H1 (cell line): ENCODE data around the gene TUNAR. TPM values are rescaled to one million over a fixed set of nuclear protein-coding genes. Genes with fewer than 3 reads are reported as not detected.

Experiments used
- CTCF ChIA-PET: fragments of 300-600 bp; sonication (Branson Sonifier 250); formaldehyde crosslinking; loops from one replicate; lab custom pipeline; 2021; ENCODE audit not compliant: partially characterized antibody; lab: Charles Lee
- POLR2A ChIA-PET: fragments of 300-600 bp; sonication (Branson Sonifier 250); formaldehyde crosslinking; loops from one replicate; lab custom pipeline; 2021; ENCODE audit warnings: inconsistent platforms; ENCODE audit not compliant: partially characterized antibody; lab: Charles Lee
- DNase-seq, 2 experiments: peaks; one replicate each; pipeline versions ENCODE4 v3.0.0 to v3.0.0-alpha.2; 2010 to 2022; ENCODE audit warnings: low spot score in 2 of 2, low read depth in 1 of 2, mixed read lengths in 1 of 2
- FAIRE-seq: peaks from 2 replicates; lab custom pipeline; 2011; peaks lifted over from hg19 to GRCh38; lab: Jason Lieb, UNC
- H2AFZ ChIP-seq: 2 replicates; pipeline ENCODE4 v1.8.1; 2012; ENCODE audit warnings: low read length, inconsistent platforms
- H2AK5ac ChIP-seq: 2 replicates; pipeline ENCODE4 v1.6.1; 2013; ENCODE audit warnings: low read depth, low read length
- H2BK120ac ChIP-seq: replicated peaks from 2 replicates; pipeline ENCODE3; 2013; ENCODE audit warnings: low read depth, low read length, inconsistent platforms
- H2BK12ac ChIP-seq: 2 replicates; pipeline ENCODE4 v1.6.1; 2013; ENCODE audit warnings: low read depth, low read length
- H2BK15ac ChIP-seq: 2 replicates; pipeline ENCODE4 v1.6.1; 2013; ENCODE audit warnings: low read length
- H2BK20ac ChIP-seq: 2 replicates; pipeline ENCODE4 v1.6.1; 2013; ENCODE audit warnings: low read length
- H2BK5ac ChIP-seq: 2 replicates; pipeline ENCODE4 v1.6.1; 2013; ENCODE audit warnings: low read depth, low read length
- H3K14ac ChIP-seq: 2 replicates; pipeline ENCODE4 v1.6.1; 2013; ENCODE audit warnings: inconsistent platforms; ENCODE audit not compliant: insufficient read length
- H3K18ac ChIP-seq: 2 replicates; pipeline ENCODE4 v1.6.1; 2013; ENCODE audit warnings: low read length; ENCODE audit errors: extremely low read depth
- H3K23ac ChIP-seq: 2 replicates; pipeline ENCODE4 v1.6.1; 2013; ENCODE audit warnings: inconsistent platforms; ENCODE audit not compliant: insufficient read length
- H3K23me2 ChIP-seq: 2 replicates; pipeline ENCODE4 v1.6.1; 2013; ENCODE audit warnings: low read depth, low read length
- H3K27ac ChIP-seq: 2 replicates; pipeline ENCODE4 v1.6.1; 2011; ENCODE audit warnings: low read depth, low read length, inconsistent platforms
- H3K27me3 ChIP-seq, 4 experiments: replicated peaks in 1 of 4; 1 replicate in 1 of 4; 2 replicates in 3 of 4; pipeline versions ENCODE4 v1.6.1 to v1.8.1; 2011 to 2013; ENCODE audit warnings: low read length in 3 of 4, mild to moderate bottlenecking in 3 of 4, inconsistent platforms in 2 of 4, mixed read lengths in 2 of 4, moderate library complexity in 1 of 4; ENCODE audit not compliant: control insufficient read depth in 3 of 4, insufficient read depth in 3 of 4; ENCODE audit errors: extremely low read depth in 1 of 4
- H3K36me3 ChIP-seq, 4 experiments: 2 replicates each; pipeline versions ENCODE4 v1.6.1 to v1.8.1; 2011 to 2013; ENCODE audit warnings: mild to moderate bottlenecking in 4 of 4, low read length in 3 of 4, moderate library complexity in 2 of 4, control low read depth in 1 of 4, inconsistent platforms in 1 of 4; ENCODE audit not compliant: insufficient read depth in 4 of 4, control insufficient read depth in 2 of 4
- H3K4ac ChIP-seq: replicated peaks from 2 replicates; pipeline ENCODE3; 2013; ENCODE audit warnings: low read length, low read depth, mixed read lengths, inconsistent platforms; ENCODE audit not compliant: insufficient read length
- H3K4me1 ChIP-seq, 4 experiments: replicated peaks in 1 of 4; 1 replicate in 1 of 4; 2 replicates in 3 of 4; pipeline versions ENCODE4 v1.6.1 to v1.8.1; 2011 to 2013; ENCODE audit warnings: low read length in 3 of 4, inconsistent platforms in 2 of 4, mixed read lengths in 1 of 4; ENCODE audit not compliant: insufficient read depth in 4 of 4, control insufficient read depth in 3 of 4
- H3K4me2 ChIP-seq, 2 experiments: 2 replicates each; pipeline versions ENCODE4 v1.6.1 to v1.8.1; 2011 to 2013; ENCODE audit warnings: low read depth in 2 of 2, low read length in 2 of 2, control low read depth in 1 of 2, inconsistent platforms in 1 of 2, mild to moderate bottlenecking in 1 of 2; ENCODE audit not compliant: insufficient read depth in 1 of 2
- H3K4me3 ChIP-seq, 4 experiments: fragments of 200-600, 300-600 bp in 1 of 4; sonication (generic), shearing (Covaris generic), sonication (Bioruptor Twin) in 1 of 4; 2 replicates each; pipeline versions ENCODE4 v1.5.1 to v1.8.1; 2011 to 2016; ENCODE audit warnings: low read length in 4 of 4, low read depth in 3 of 4, control low read depth in 2 of 4, inconsistent platforms in 2 of 4, mild to moderate bottlenecking in 2 of 4, mixed read lengths in 1 of 4, moderate library complexity in 1 of 4; ENCODE audit not compliant: insufficient read depth in 2 of 4; ENCODE audit errors: extremely low read depth in 1 of 4
- H3K56ac ChIP-seq: replicated peaks from 2 replicates; pipeline ENCODE3; 2013; ENCODE audit warnings: low read depth, mild to moderate bottlenecking, mixed read lengths, low read length, inconsistent platforms; ENCODE audit not compliant: insufficient read length
- H3K79me1 ChIP-seq: 2 replicates; pipeline ENCODE4 v1.6.1; 2013; ENCODE audit warnings: low read depth, low read length, control low read depth
- H3K79me2 ChIP-seq, 2 experiments: 2 replicates each; pipeline versions ENCODE4 v1.6.1 to v1.8.1; 2012 to 2013; ENCODE audit warnings: low read length in 2 of 2, mild to moderate bottlenecking in 2 of 2, inconsistent platforms in 1 of 2; ENCODE audit not compliant: insufficient read depth in 2 of 2, control insufficient read depth in 1 of 2
- H3K9ac ChIP-seq, 4 experiments: replicated peaks in 1 of 4; 1 replicate in 1 of 4; 2 replicates in 3 of 4; pipeline versions ENCODE4 v1.6.1 to v1.8.1; 2011 to 2013; ENCODE audit warnings: low read depth in 3 of 4, low read length in 3 of 4, control low read depth in 2 of 4, mild to moderate bottlenecking in 2 of 4, moderate library complexity in 2 of 4, inconsistent platforms in 1 of 4; ENCODE audit errors: extremely low read depth in 1 of 4
- H3K9me3 ChIP-seq, 2 experiments: 2 replicates each; pipeline versions ENCODE4 v1.6.1 to v1.8.1; 2012 to 2013; ENCODE audit warnings: mild to moderate bottlenecking in 2 of 2, moderate library complexity in 2 of 2, control low read depth in 1 of 2, inconsistent platforms in 1 of 2, low read depth in 1 of 2, low read length in 1 of 2, mixed read lengths in 1 of 2; ENCODE audit not compliant: insufficient read depth in 2 of 2
- H4K20me1 ChIP-seq, 2 experiments: replicated peaks in 1 of 2; 2 replicates each; pipeline versions ENCODE3 to v1.8.1; 2011 to 2013; ENCODE audit warnings: inconsistent platforms in 2 of 2, low read length in 2 of 2, mild to moderate bottlenecking in 1 of 2; ENCODE audit not compliant: insufficient read depth in 2 of 2, control insufficient read depth in 1 of 2
- H4K5ac ChIP-seq: 2 replicates; pipeline ENCODE4 v1.6.1; 2013; ENCODE audit warnings: low read length, low read depth, mixed read lengths, inconsistent platforms; ENCODE audit not compliant: insufficient read length
- H4K8ac ChIP-seq: 2 replicates; pipeline ENCODE4 v1.8.0; 2013; ENCODE audit warnings: mild to moderate bottlenecking, moderate library complexity, low read length, inconsistent platforms; ENCODE audit not compliant: insufficient read depth; ENCODE audit errors: extremely low read depth
- H4K91ac ChIP-seq: replicated peaks from 2 replicates; pipeline ENCODE3; 2013; ENCODE audit warnings: low read length, mixed read lengths, inconsistent platforms; ENCODE audit not compliant: insufficient read length
- ATF2 ChIP-seq: IDR thresholded peaks from 2 replicates; pipeline ENCODE4 v1.6.1; 2012; ENCODE audit warnings: low read length, inconsistent platforms
- BRCA1 ChIP-seq: IDR thresholded peaks from 2 replicates; pipeline ENCODE4 v1.6.1; 2012; ENCODE audit warnings: low read depth, low read length, improper control_type of control experiment
- CREB1 ChIP-seq: IDR thresholded peaks from 2 replicates; pipeline ENCODE4 v1.6.1; 2012; ENCODE audit warnings: inconsistent platforms
- E2F6 ChIP-seq: IDR thresholded peaks from 2 replicates; pipeline ENCODE4 v1.6.1; 2012; ENCODE audit warnings: inconsistent platforms
- EGR1 ChIP-seq: IDR thresholded peaks from 2 replicates; pipeline ENCODE4 v1.6.1; 2011; ENCODE audit warnings: low read depth, low read length, borderline replicate concordance
- FOSL1 ChIP-seq: IDR thresholded peaks from 2 replicates; pipeline ENCODE4 v1.6.1; 2011; ENCODE audit warnings: mild to moderate bottlenecking, low read depth, low read length, moderate library complexity; ENCODE audit not compliant: insufficient read depth
- JUN ChIP-seq: IDR thresholded peaks from 2 replicates; pipeline ENCODE4 v1.6.1; 2011; ENCODE audit warnings: low read depth, mild to moderate bottlenecking, improper control_type of control experiment, low read length
- MAX ChIP-seq: IDR thresholded peaks from 2 replicates; pipeline ENCODE4 v1.6.1; 2012; ENCODE audit warnings: inconsistent platforms
- PHF8 ChIP-seq: fragments of 200-600 bp; sonication (generic); conservative IDR thresholded peaks from 2 replicates; pipeline ENCODE4 v1.7.1; 2012; ENCODE audit warnings: low read depth, mild to moderate bottlenecking, inconsistent platforms, low read length, moderate library complexity
- RXRA ChIP-seq: IDR thresholded peaks from 2 replicates; pipeline ENCODE4 v1.6.1; 2011; ENCODE audit warnings: low read depth, mild to moderate bottlenecking, low read length, moderate library complexity; ENCODE audit not compliant: insufficient read depth
- TAF7 ChIP-seq: optimal IDR thresholded peaks from 2 replicates; pipeline ENCODE3; 2011; ENCODE audit warnings: low read depth, mild to moderate bottlenecking, inconsistent platforms, low read length, moderate library complexity, borderline replicate concordance
- TEAD4 ChIP-seq: IDR thresholded peaks from 2 replicates; pipeline ENCODE4 v1.6.1; 2012; ENCODE audit warnings: low read depth, low read length, inconsistent platforms, mixed read lengths
- WGBS, 2 experiments: shearing (Covaris generic) in 1 of 2; methylation state at CpG; one replicate each; pipeline versions ENCODE4 v1.1.6 to v1.1.7; 2013 to 2015; ENCODE audit warnings: low lambda C conversion rate in 2 of 2, mixed read lengths in 2 of 2, inconsistent platforms in 1 of 2, low coverage in 1 of 2, missing lambda C conversion rate in 1 of 2; ENCODE audit not compliant: insufficient replicate concordance in 2 of 2, insufficient coverage in 1 of 2, insufficient read length in 1 of 2; ENCODE audit errors: extremely low coverage in 1 of 2, missing lambda C conversion rate in 1 of 2; 5-methylcytosine and 5-hydroxymethylcytosine counted together
- polyA plus RNA-seq, 7 experiments: library from polyadenylated mRNA; depleted of rRNA in 3 of 7; stranded (reverse) in 5 of 7; unstranded in 2 of 7; fragments of >200 nt in 5 of 7; fragments of 200-250 nt in 2 of 7; gene quantifications; 1 replicate in 5 of 7; 2 replicates in 1 of 7; 4 replicates in 1 of 7; pipeline versions ENCODE4 v1.2.1 to v1.2.3, GENCODE V29; 2011 to 2013; ENCODE audit warnings: missing spikeins in 2 of 7, mixed read lengths in 2 of 7
- total RNA-seq: library from RNA; stranded (reverse); fragmentation: NEBNext Ultra II Directional; extraction: Animal tissue kit (Norgen Biotek cat#: 25700); gene quantifications from 2 replicates; pipeline ENCODE4 v1.2.1, GENCODE V29; 2021

The TUNAR gene
- total and polyA plus RNA-seq, 2 of the 8 experiments (the other 6 are each of a cell fraction or from before 2014, with no cell fraction given): 12.8 to 63.9 TPM

DNA sequence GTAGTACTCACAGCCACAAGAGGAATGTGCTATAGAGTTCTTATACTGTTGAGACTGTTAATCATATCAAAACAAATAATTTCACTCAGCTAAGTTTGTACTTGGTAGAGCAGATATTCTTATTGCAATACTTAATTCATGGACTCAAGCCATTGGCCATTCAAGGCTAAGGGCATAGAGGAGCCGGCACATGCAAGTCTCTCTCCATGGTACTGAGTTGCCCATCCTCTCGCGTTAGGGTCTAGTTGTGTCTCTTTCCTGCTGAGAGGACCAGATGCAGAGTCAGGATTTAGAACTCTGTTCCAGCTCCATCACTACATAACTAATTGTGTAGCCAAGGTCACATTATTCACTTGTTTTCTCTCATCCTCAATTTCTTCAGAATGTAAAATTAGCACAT is 14.4 kb upstream of the TUNAR start:
- no peak overlapping the region for H3K23ac ChIP-seq
- H2BK120ac ChIP-seq: no peak overlapping the region
- H3K56ac ChIP-seq: no peak overlapping the region
- H3K14ac ChIP-seq: no peak overlapping the region
- no peak overlapping the region for H2BK12ac ChIP-seq
- H3K23me2 ChIP-seq: no peaks in the 10 kb centered on the region
- H3K79me1 ChIP-seq: no peaks in the 10 kb centered on the region
- no peak overlapping the region for H2AFZ ChIP-seq
- H2BK20ac ChIP-seq: no peak overlapping the region
- POLR2A ChIA-PET: no interaction called here
- H3K9ac ChIP-seq: no peak overlapping the region
- H3K27ac ChIP-seq: no peak overlapping the region
- H3K9me3 ChIP-seq: no peaks in the 10 kb centered on the region; a peak in 1 of 4 replicates
- no peak overlapping the region for H2BK15ac ChIP-seq
- no peak for DNase-seq
- peak; percentile 68 for FAIRE-seq
- H3K4ac ChIP-seq: no peak overlapping the region
- H4K8ac ChIP-seq: no peak overlapping the region
- H2AK5ac ChIP-seq: no peak overlapping the region
- H4K91ac ChIP-seq: no peak overlapping the region
- H3K79me2 ChIP-seq: no peaks in the 10 kb centered on the region
- H3K27me3 ChIP-seq: no peaks in the 10 kb centered on the region; a peak in 1 of 7 replicates
- no peak overlapping the region for H3K4me2 ChIP-seq
- H3K4me3 ChIP-seq: no peak overlapping the region
- CTCF ChIA-PET: no interaction called here
- no peaks in the 10 kb centered on the region for H3K36me3 ChIP-seq
- H4K5ac ChIP-seq: no peak overlapping the region
- H2BK5ac ChIP-seq: no peak overlapping the region
- WGBS, 2 experiments: 66% methylated on average over 3 of the region's 3 CpGs; no CpG with 5 or more reads in 1 of the 2 experiments
- H3K18ac ChIP-seq: no peak overlapping the region
- H4K20me1 ChIP-seq: no peaks in the 10 kb centered on the region
- no peaks in the 10 kb centered on the region for H3K4me1 ChIP-seq
- TF ChIP-seq CREB1 (peak; percentile 14; the same call in 1 of the 2 replicates), TEAD4 (no peak), JUN (no peak), PHF8 (no peak), MAX (peak; percentile 74), EGR1 (no peak), E2F6 (no peak), RXRA (no peak), ATF2 (0 out of 2 replicates have a peak, but pooled peaks have one; percentile 18), FOSL1 (no peak), BRCA1 (no peak), TAF7 (no peak)
